ENCODE measurements around the gene SLC26A9.
"Not testable (repeated sequence)": the region's sequence is repeated elsewhere in the genome, so short reads cannot be mapped to it uniquely, and the experiment has no call there.

- TF ChIP-seq, protein P1, sequence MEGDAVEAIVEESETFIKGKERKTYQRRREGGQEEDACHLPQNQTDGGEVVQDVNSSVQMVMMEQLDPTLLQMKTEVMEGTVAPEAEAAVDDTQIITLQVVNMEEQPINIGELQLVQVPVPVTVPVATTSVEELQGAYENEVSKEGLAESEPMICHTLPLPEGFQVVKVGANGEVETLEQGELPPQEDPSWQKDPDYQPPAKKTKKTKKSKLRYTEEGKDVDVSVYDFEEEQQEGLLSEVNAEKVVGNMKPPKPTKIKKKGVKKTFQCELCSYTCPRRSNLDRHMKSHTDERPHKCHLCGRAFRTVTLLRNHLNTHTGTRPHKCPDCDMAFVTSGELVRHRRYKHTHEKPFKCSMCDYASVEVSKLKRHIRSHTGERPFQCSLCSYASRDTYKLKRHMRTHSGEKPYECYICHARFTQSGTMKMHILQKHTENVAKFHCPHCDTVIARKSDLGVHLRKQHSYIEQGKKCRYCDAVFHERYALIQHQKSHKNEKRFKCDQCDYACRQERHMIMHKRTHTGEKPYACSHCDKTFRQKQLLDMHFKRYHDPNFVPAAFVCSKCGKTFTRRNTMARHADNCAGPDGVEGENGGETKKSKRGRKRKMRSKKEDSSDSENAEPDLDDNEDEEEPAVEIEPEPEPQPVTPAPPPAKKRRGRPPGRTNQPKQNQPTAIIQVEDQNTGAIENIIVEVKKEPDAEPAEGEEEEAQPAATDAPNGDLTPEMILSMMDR (IDR thresholded peaks at IDR 0.05): not testable (repeated sequence)
- TF ChIP-seq POLR2A (IDR thresholded peaks at IDR 0.05): not testable (repeated sequence)
Observed at GRCh38 chr1:205890631-205891030, 52.6 kb downstream of the SLC26A9 start.
